Measurements from ENCODE around the gene FZD2. TPM values are rescaled to one million over a fixed set of nuclear protein-coding genes. Genes with fewer than 3 reads are reported as not detected.
A peak's percentile ranks its signal among the peaks of the same experiment; 100 is the strongest.
"Not testable (repeated sequence)": the region's sequence is repeated elsewhere in the genome, so short reads cannot be mapped to it uniquely, and the experiment has no call there.

FZD2 gene
- total RNA-seq, 1 donor from 2014 or later = 54.4 TPM

DNA sequence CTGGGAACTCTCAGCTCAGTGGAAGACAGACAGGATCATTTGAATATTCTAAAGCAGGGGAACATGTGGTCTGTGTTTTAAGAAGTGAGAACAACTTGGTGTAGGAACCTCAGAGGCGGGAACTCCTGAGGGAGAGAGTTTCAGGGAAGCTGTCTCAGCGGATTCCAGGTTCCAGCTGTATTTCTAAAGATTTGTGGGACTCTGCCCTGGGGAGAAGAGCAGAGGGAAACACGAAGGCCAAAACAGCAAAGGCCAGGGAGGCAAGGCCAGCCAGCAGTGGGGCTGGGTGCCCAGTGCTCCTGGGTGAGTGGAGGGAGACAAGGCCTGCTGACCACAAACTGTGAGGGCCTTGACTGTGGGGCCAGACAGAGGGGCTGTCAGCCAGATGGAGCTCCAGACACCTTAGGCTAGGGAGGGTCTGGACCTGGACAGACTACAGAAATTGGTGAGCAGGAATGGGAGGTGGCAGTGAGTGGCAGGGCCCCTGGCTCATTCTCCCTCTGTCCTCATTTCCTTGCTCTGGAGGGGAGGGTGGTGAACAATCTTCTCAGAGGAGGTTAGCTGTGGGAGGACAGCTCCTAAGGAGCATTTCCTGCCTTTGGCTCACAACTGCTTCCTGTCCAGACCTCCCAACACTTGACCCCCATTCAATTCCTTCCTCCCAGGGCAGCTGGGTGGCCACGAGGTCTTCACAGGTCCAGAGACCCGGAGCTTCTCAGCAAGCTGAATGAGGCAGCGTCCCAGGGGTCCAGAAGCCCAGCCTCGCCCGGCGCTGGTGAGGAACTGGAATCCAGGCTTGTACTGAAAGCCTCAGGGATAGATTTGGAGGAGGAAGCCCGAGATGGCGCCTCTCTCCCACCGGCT, 21.0 kb upstream of the FZD2 start:
- Mint-ChIP-seq H3K36me3 (no peaks in the 10 kb centered on the region), H3K9me3 (no peaks in the 10 kb centered on the region), H3K27me3 (peaks cover 13% of the 10 kb centered on the region), H3K4me3 (peak overlapping the region; percentile 36), H3K27ac (peak overlapping the region; percentile 39), H3K4me1 (ENCODE audit: unreplicated experiment) (peaks cover 20% of the 10 kb centered on the region)
- TF ChIP-seq, protein P1, sequence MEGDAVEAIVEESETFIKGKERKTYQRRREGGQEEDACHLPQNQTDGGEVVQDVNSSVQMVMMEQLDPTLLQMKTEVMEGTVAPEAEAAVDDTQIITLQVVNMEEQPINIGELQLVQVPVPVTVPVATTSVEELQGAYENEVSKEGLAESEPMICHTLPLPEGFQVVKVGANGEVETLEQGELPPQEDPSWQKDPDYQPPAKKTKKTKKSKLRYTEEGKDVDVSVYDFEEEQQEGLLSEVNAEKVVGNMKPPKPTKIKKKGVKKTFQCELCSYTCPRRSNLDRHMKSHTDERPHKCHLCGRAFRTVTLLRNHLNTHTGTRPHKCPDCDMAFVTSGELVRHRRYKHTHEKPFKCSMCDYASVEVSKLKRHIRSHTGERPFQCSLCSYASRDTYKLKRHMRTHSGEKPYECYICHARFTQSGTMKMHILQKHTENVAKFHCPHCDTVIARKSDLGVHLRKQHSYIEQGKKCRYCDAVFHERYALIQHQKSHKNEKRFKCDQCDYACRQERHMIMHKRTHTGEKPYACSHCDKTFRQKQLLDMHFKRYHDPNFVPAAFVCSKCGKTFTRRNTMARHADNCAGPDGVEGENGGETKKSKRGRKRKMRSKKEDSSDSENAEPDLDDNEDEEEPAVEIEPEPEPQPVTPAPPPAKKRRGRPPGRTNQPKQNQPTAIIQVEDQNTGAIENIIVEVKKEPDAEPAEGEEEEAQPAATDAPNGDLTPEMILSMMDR (conservative IDR thresholded peaks at IDR 0.05) = no peak
- DNase-seq (ENCODE audit: extremely low spot score, unreplicated experiment) = no peak

- not testable (repeated sequence) for H3K9me3 Mint-ChIP-seq; H3K4me3 Mint-ChIP-seq; H3K27ac Mint-ChIP-seq; DNase-seq (ENCODE audit: extremely low spot score, unreplicated experiment); H3K36me3 Mint-ChIP-seq
- peaks cover 33% of the 10 kb centered on the region for H3K4me1 Mint-ChIP-seq (ENCODE audit: unreplicated experiment)
- peaks cover 13% of the 10 kb centered on the region for H3K27me3 Mint-ChIP-seq
Observed at GRCh38 chr17:44537922-44538321, 19.4 kb upstream of the FZD2 start.

DNA sequence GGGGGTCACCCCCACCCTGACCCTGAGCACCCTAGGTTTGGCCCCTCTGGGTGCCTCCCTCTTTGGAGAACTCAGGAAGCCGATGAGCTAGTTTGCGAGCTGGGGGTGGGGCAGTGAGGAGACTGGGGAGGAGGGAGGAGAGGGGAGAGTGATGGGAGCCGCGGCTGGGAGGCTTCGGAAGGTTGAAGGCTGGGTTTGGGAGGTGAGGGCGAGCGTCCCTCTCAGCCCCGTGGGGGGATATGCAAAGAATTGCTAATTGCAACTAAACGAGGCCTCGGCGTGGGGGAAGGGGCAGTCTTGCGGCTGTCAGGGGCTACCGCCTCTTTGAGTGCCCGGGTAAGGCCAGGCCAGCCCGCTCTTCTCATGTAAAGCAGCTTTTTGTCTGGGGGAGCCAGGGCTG, 17.6 kb upstream of the FZD2 start:
- DNase-seq (ENCODE audit: extremely low spot score, unreplicated experiment) = no peak
- Mint-ChIP-seq H3K27me3 (peaks cover 13% of the 10 kb centered on the region), H3K4me1 (ENCODE audit: unreplicated experiment) (peaks cover 41% of the 10 kb centered on the region), H3K36me3 (no peaks in the 10 kb centered on the region), H3K27ac (no peak overlapping the region), H3K4me3 (no peak overlapping the region), H3K9me3 (no peaks in the 10 kb centered on the region)
- TF ChIP-seq, protein P1 (conservative IDR thresholded peaks at IDR 0.05) = no peak

DNA sequence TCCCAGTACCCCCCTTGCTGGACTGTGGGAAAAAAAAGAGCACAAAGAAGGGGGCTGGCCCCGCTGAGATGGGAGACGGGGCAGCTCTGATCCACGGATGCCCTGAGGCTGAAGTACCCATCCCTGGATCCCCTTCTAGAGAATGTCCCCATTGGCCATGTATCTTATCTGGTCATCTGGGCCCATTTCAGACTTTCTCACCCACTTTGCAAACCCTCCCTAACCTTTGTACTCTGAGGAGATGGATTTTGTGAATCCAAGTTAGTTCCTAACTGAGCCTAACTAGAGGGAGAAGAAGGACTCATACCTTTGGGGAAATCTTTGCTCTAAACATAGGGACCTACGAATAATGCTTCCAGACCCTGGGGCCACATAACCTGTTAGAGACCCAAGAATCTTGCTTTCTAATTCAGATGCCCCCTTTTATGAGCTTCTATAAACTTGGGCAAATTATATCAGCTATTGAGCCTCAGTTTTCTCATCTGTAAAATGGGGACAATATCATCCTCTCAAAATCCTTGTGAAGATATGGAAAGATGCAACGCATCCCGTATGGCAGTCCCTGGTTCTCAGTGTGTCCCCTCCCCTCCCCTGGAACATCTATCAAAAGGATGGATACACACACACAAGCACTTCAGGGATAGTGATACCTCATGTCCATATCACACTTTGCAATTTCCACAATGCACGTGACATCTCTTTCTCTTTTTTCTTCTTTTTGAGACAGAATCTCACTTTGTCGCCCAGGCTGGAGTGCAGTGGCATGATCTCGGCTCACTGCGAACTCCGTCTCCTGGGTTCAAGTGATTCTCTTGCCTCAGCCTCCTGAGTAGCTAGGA, 16.8 kb upstream of the FZD2 start:
- DNase-seq (ENCODE audit: extremely low spot score, unreplicated experiment) = no peak
- Mint-ChIP-seq H3K4me1 (ENCODE audit: unreplicated experiment) (peaks cover 49% of the 10 kb centered on the region), H3K27ac (peak overlapping the region; percentile 39), H3K27me3 (peaks cover 13% of the 10 kb centered on the region), H3K4me3 (no peak overlapping the region), H3K9me3 (no peaks in the 10 kb centered on the region), H3K36me3 (no peaks in the 10 kb centered on the region)
- TF ChIP-seq, protein P1 (conservative IDR thresholded peaks at IDR 0.05) = no peak

DNA sequence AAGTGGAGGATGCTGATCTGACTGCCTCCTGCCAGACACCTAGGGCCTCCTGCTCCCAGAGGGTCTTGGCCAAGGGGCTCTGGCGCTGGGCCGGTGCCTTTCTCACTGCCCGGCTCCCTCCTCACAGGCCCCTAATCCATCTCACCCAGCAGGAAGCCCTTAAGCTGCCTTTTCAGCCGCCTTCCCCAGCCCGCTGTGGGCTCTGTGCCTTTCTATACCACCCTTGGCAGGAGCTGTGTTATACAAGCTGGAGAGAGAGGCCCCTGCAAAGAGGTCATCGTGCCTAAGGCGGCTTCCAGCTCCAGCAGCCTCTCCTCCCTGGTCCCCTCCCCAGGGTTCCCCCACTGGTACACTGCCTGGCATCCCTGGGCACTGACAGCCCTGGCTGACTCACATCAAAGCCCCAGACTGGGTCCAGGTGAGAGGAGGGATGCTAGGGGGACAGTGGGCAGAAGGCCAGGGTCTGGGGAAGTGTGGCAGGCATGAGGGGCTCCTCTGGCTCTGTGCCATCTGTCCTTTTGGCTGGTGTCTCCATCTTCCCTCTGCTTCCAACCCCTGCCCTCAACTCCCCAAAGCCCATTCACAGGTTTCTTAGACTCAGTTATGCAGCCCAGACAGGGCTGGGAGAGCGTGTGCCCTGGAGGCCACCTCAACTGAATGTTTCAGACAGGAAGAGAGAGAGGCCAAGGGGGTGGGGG, 15.3 kb upstream of the FZD2 start:
- no peaks in the 10 kb centered on the region for H3K36me3 Mint-ChIP-seq
- DNase-seq (ENCODE audit: extremely low spot score, unreplicated experiment) = no peak
- peak overlapping the region; percentile 39 for H3K27ac Mint-ChIP-seq
- no peaks in the 10 kb centered on the region for H3K9me3 Mint-ChIP-seq
- H3K4me1 Mint-ChIP-seq (ENCODE audit: unreplicated experiment) = peaks cover 52% of the 10 kb centered on the region
- peaks cover 13% of the 10 kb centered on the region for H3K27me3 Mint-ChIP-seq
- TF ChIP-seq, protein P1 (conservative IDR thresholded peaks at IDR 0.05) = no peak
- H3K4me3 Mint-ChIP-seq = no peak overlapping the region
